ENCODE data around the gene APBA2. TPM values are rescaled to one million over a fixed set of nuclear protein-coding genes. Genes with fewer than 3 reads are reported as not detected.
A peak's percentile ranks its signal among the peaks of the same experiment; 100 is the strongest.

The APBA2 gene
- total RNA-seq, 1 experiment from 2014 or later = 27.6 TPM

- no peak for DNase-seq (ENCODE audit: low spot score)
- in situ Hi-C loops (cut with HindIII; ENCODE audit: low sequenced_read_pairs) = no loop called here
Observed at GRCh38 chr15:29083858-29084257, 198.1 kb downstream of the APBA2 start.

GRCh38 chr15:29086001-29086400 is 200.2 kb downstream of the APBA2 start:
- no peak for DNase-seq (ENCODE audit: low spot score)
- in situ Hi-C loops (cut with HindIII; ENCODE audit: low sequenced_read_pairs) = no loop called here

- DNase-seq (ENCODE audit: low spot score) = no peak
- in situ Hi-C loops (cut with HindIII; ENCODE audit: low sequenced_read_pairs) = no loop called here
Observed at GRCh38 chr15:29086891-29087290, 201.1 kb downstream of the APBA2 start.

- in situ Hi-C loops (cut with HindIII; ENCODE audit: low sequenced_read_pairs) = no loop called here
- DNase-seq (ENCODE audit: low spot score) = no peak
Observed at GRCh38 chr15:29087521-29088285, 201.9 kb downstream of the APBA2 start.

GRCh38 chr15:29088666-29089065 is 202.9 kb downstream of the APBA2 start:
- no peak for DNase-seq (ENCODE audit: low spot score)
- in situ Hi-C loops (cut with HindIII; ENCODE audit: low sequenced_read_pairs) = no loop called here

- in situ Hi-C loops (cut with HindIII; ENCODE audit: low sequenced_read_pairs) = no loop called here
- no peak for DNase-seq (ENCODE audit: low spot score)
Observed at GRCh38 chr15:29089731-29090616, 204.2 kb downstream of the APBA2 start.

- in situ Hi-C loops (cut with HindIII; ENCODE audit: low sequenced_read_pairs) = no loop called here
- DNase-seq (ENCODE audit: low spot score) = no peak
Observed at GRCh38 chr15:29090617-29091466, 205.1 kb downstream of the APBA2 start.

- in situ Hi-C loops (cut with HindIII; ENCODE audit: low sequenced_read_pairs) = no loop called here
- no peak for DNase-seq (ENCODE audit: low spot score)
Observed at GRCh38 chr15:29091666-29092065, 205.9 kb downstream of the APBA2 start.

GRCh38 chr15:29092376-29093064 is 206.7 kb downstream of the APBA2 start:
- DNase-seq (ENCODE audit: low spot score) = peak; percentile 67
- in situ Hi-C loops (cut with HindIII; ENCODE audit: low sequenced_read_pairs) = no loop called here

GRCh38 chr15:29093065-29093435 is 207.3 kb downstream of the APBA2 start:
- in situ Hi-C loops (cut with HindIII; ENCODE audit: low sequenced_read_pairs) = no loop called here

GRCh38 chr15:29093696-29094343 is 208.0 kb downstream of the APBA2 start:
- in situ Hi-C loops (cut with HindIII; ENCODE audit: low sequenced_read_pairs) = no loop called here
- no peak for DNase-seq (ENCODE audit: low spot score)

More at GRCh38 chr15:29093065-29093435, 207.3 kb downstream of the APBA2 start:
- no peak for DNase-seq (ENCODE audit: low spot score)

- in situ Hi-C loops (cut with HindIII; ENCODE audit: low sequenced_read_pairs) = no loop called here
Observed at GRCh38 chr15:29094711-29095110, 208.9 kb downstream of the APBA2 start.

GRCh38 chr15:29095746-29096145 is 210.0 kb downstream of the APBA2 start:
- DNase-seq (ENCODE audit: low spot score) = no peak
- in situ Hi-C loops (cut with HindIII; ENCODE audit: low sequenced_read_pairs) = no loop called here

More at GRCh38 chr15:29094711-29095110, 208.9 kb downstream of the APBA2 start:
- DNase-seq (ENCODE audit: low spot score) = no peak

- in situ Hi-C loops (cut with HindIII; ENCODE audit: low sequenced_read_pairs) = no loop called here
- no peak for DNase-seq (ENCODE audit: low spot score)
Observed at GRCh38 chr15:29097168-29097567, 211.4 kb downstream of the APBA2 start.

GRCh38 chr15:29097971-29098370 is 212.2 kb downstream of the APBA2 start:
- DNase-seq (ENCODE audit: low spot score) = peak; percentile 82
- in situ Hi-C loops (cut with HindIII; ENCODE audit: low sequenced_read_pairs) = no loop called here

- in situ Hi-C loops (cut with HindIII; ENCODE audit: low sequenced_read_pairs) = no loop called here
Observed at GRCh38 chr15:29098652-29099051, 212.9 kb downstream of the APBA2 start.

GRCh38 chr15:29099131-29099880 is 213.5 kb downstream of the APBA2 start:
- in situ Hi-C loops (cut with HindIII; ENCODE audit: low sequenced_read_pairs) = no loop called here
- DNase-seq (ENCODE audit: low spot score) = peak; percentile 85

More at GRCh38 chr15:29098652-29099051, 212.9 kb downstream of the APBA2 start:
- DNase-seq (ENCODE audit: low spot score) = no peak
